H9 (cell line): ENCODE results near the gene HOXC6. TPM values are rescaled to one million over a fixed set of nuclear protein-coding genes. Genes with fewer than 3 reads are reported as not detected.

Experiments used
- DNase-seq: peaks from one replicate; pipeline ENCODE4 v3.0.0-alpha.2; 2017
- H2AFZ ChIP-seq: one replicate; pipeline ENCODE4 v1.6.1; 2013; ENCODE audit warnings: mild to moderate bottlenecking, low read length, control low read depth, moderate library complexity
- H2AK5ac ChIP-seq: 2 replicates; pipeline ENCODE4 v1.6.1; 2013; ENCODE audit warnings: low read length, control low read depth, mixed read lengths; ENCODE audit not compliant: insufficient read length
- H2BK120ac ChIP-seq: one replicate; pipeline ENCODE4 v1.6.1; 2013; ENCODE audit warnings: low read depth, mild to moderate bottlenecking, low read length, control low read depth, inconsistent platforms; ENCODE audit not compliant: poor library complexity, severe bottlenecking
- H2BK12ac ChIP-seq: 2 replicates; pipeline ENCODE4 v1.6.1; 2013; ENCODE audit warnings: low read length, control low read depth, mixed read lengths, low read depth; ENCODE audit not compliant: insufficient read length
- H2BK15ac ChIP-seq: 2 replicates; pipeline ENCODE4 v1.6.1; 2013; ENCODE audit warnings: low read depth, low read length, control low read depth
- H2BK20ac ChIP-seq: one replicate; pipeline ENCODE4 v1.6.1; 2013; ENCODE audit warnings: low read depth, mild to moderate bottlenecking, low read length, control low read depth, inconsistent platforms; ENCODE audit not compliant: poor library complexity, severe bottlenecking
- H2BK5ac ChIP-seq: 2 replicates; pipeline ENCODE4 v1.6.1; 2013; ENCODE audit warnings: low read length, control low read depth, mixed read lengths; ENCODE audit not compliant: insufficient read length
- H3K14ac ChIP-seq: 2 replicates; pipeline ENCODE4 v1.6.1; 2013; ENCODE audit warnings: low read length, control low read depth; ENCODE audit not compliant: insufficient read depth
- H3K18ac ChIP-seq: 2 replicates; pipeline ENCODE4 v1.6.1; 2013; ENCODE audit warnings: low read depth, mild to moderate bottlenecking, mixed read lengths, low read length, control low read depth; ENCODE audit not compliant: insufficient read length
- H3K23ac ChIP-seq: 2 replicates; pipeline ENCODE4 v1.6.1; 2013; ENCODE audit warnings: low read length, control low read depth, mixed read lengths, low read depth; ENCODE audit not compliant: insufficient read length
- H3K23me2 ChIP-seq: 2 replicates; pipeline ENCODE4 v1.6.1; 2013; ENCODE audit warnings: low read depth, mild to moderate bottlenecking, mixed read lengths, low read length, control low read depth; ENCODE audit not compliant: insufficient read length, poor library complexity, severe bottlenecking
- H3K27ac ChIP-seq: 2 replicates; pipeline ENCODE4 v1.5.1; 2013; ENCODE audit warnings: low read length, control low read depth, mixed read lengths, low read depth; ENCODE audit not compliant: insufficient read length
- H3K27me3 ChIP-seq: 2 replicates; pipeline ENCODE4 v1.6.1; 2013; ENCODE audit warnings: low read length, control low read depth, inconsistent platforms; ENCODE audit not compliant: insufficient read depth
- H3K4ac ChIP-seq: 2 replicates; pipeline ENCODE4 v1.6.1; 2013; ENCODE audit warnings: low read depth, mild to moderate bottlenecking, control low read depth, inconsistent platforms, low read length, moderate library complexity
- H3K4me1 ChIP-seq: 2 replicates; pipeline ENCODE4 v1.6.1; 2013; ENCODE audit warnings: low read length, control low read depth, inconsistent platforms; ENCODE audit not compliant: insufficient read depth
- H3K4me2 ChIP-seq: 2 replicates; pipeline ENCODE4 v1.6.1; 2013; ENCODE audit warnings: low read length, control low read depth, mixed read lengths; ENCODE audit not compliant: insufficient read length, insufficient read depth
- H3K56ac ChIP-seq: 2 replicates; pipeline ENCODE4 v1.6.1; 2013; ENCODE audit warnings: low read depth, mild to moderate bottlenecking, mixed read lengths, low read length, control low read depth; ENCODE audit not compliant: insufficient read length
- H3K79me1 ChIP-seq: 2 replicates; pipeline ENCODE4 v1.6.1; 2013; ENCODE audit warnings: low read depth, mild to moderate bottlenecking, moderate library complexity, low read length, control low read depth, inconsistent platforms; ENCODE audit not compliant: insufficient read depth, poor library complexity, severe bottlenecking
- H3K79me2 ChIP-seq: 2 replicates; pipeline ENCODE4 v1.6.1; 2013; ENCODE audit warnings: low read length, control low read depth, inconsistent platforms; ENCODE audit not compliant: insufficient read depth
- H3K9ac ChIP-seq: 2 replicates; pipeline ENCODE4 v1.6.1; 2013; ENCODE audit warnings: low read length, control low read depth, mixed read lengths; ENCODE audit not compliant: insufficient read length; ENCODE audit errors: extremely low read depth
- H3K9me3 ChIP-seq: one replicate; pipeline ENCODE4 v1.6.1; 2013; ENCODE audit warnings: low read depth, low read length, inconsistent platforms; ENCODE audit not compliant: control insufficient read depth
- H3T11ph ChIP-seq: one replicate; pipeline ENCODE4 v1.6.1; 2013; ENCODE audit warnings: mild to moderate bottlenecking, low read length, control low read depth, inconsistent platforms
- H4K20me1 ChIP-seq: one replicate; pipeline ENCODE4 v1.6.1; 2013; ENCODE audit not compliant: control insufficient read depth, insufficient read length, insufficient read depth
- H4K5ac ChIP-seq: 2 replicates; pipeline ENCODE4 v1.6.1; 2013; ENCODE audit warnings: low read depth, mild to moderate bottlenecking, mixed read lengths, low read length, control low read depth; ENCODE audit not compliant: insufficient read length
- H4K8ac ChIP-seq: replicated peaks from 2 replicates; pipeline ENCODE4 v1.6.1; 2013; ENCODE audit warnings: low read length, control low read depth, mixed read lengths, low read depth; ENCODE audit not compliant: insufficient read length
- H4K91ac ChIP-seq: 2 replicates; pipeline ENCODE4 v1.6.1; 2013; ENCODE audit warnings: low read depth, mild to moderate bottlenecking, moderate library complexity, mixed read lengths, low read length, control low read depth; ENCODE audit not compliant: insufficient read length
- H3K27ac Mint-ChIP-seq, 3 experiments: 2 replicates in 2 of 3; 3 replicates in 1 of 3; pipeline ENCODE4 v1.8.0; 2020 to 2021; ENCODE audit warnings: mixed read lengths in 3 of 3, mild to moderate bottlenecking in 1 of 3, moderate library complexity in 1 of 3
- H3K27me3 Mint-ChIP-seq: 2 replicates; pipeline ENCODE4 v1.8.0; 2021; ENCODE audit warnings: low read depth, mild to moderate bottlenecking, moderate library complexity, mixed read lengths
- H3K36me3 Mint-ChIP-seq, 3 experiments: 2 replicates in 2 of 3; 3 replicates in 1 of 3; pipeline ENCODE4 v1.8.0; 2020 to 2021; ENCODE audit warnings: low read depth in 3 of 3, mixed read lengths in 3 of 3; ENCODE audit not compliant: insufficient read depth in 1 of 3
- H3K4me1 Mint-ChIP-seq, 2 experiments: 2 replicates each; pipeline ENCODE4 v1.8.0; 2020; ENCODE audit warnings: mixed read lengths in 2 of 2
- H3K4me3 Mint-ChIP-seq, 2 experiments: 2 replicates in 1 of 2; 3 replicates in 1 of 2; pipeline ENCODE4 v1.8.0; 2020 to 2021; ENCODE audit warnings: mild to moderate bottlenecking in 2 of 2, mixed read lengths in 2 of 2, moderate library complexity in 1 of 2
- H3K9me3 Mint-ChIP-seq, 2 experiments: 2 replicates in 1 of 2; 3 replicates in 1 of 2; pipeline ENCODE4 v1.8.0; 2020; ENCODE audit warnings: mild to moderate bottlenecking in 2 of 2, mixed read lengths in 2 of 2, moderate library complexity in 1 of 2
- CTCF ChIP-seq: fragments of 200-600 bp; sonication (generic); conservative IDR thresholded peaks from 3 replicates; pipeline ENCODE4 v1.8.0; 2021; ENCODE audit warnings: antibody characterized with exemption, mild to moderate bottlenecking
- WGBS: extraction: QIAGEN DNeasy Blood & Tissue Kit; methylation state at CpG from one replicate; pipeline ENCODE4 v1.1.7; 2013; ENCODE audit warnings: missing lambda C conversion rate, low lambda C conversion rate, mixed read lengths; ENCODE audit not compliant: insufficient read length; ENCODE audit errors: extremely low coverage; 5-methylcytosine and 5-hydroxymethylcytosine counted together
- total RNA-seq: library from RNA; stranded (reverse); gene quantifications from 2 replicates; pipeline ENCODE4 v1.2.1, GENCODE V29; 2021

HOXC6 gene
- total RNA-seq, 1 experiment from 2014 or later, result not detected

- no peak overlapping the region for H2BK5ac ChIP-seq
- H3K56ac ChIP-seq, result no peak overlapping the region
- H3K27me3 ChIP-seq, result peaks cover 24% of the 10 kb centered on the region; the same call in 1 of the 2 replicates
- H3K9me3 Mint-ChIP-seq, result no peaks in the 10 kb centered on the region
- no peak for TF ChIP-seq CTCF
- H2BK20ac ChIP-seq, result no peak overlapping the region
- H3K4me1 Mint-ChIP-seq, result peaks cover 0 to 4% of the 10 kb centered on the region in 2 experiments; a peak in 2 of 4 replicates
- no peak overlapping the region for H3K14ac ChIP-seq
- H2BK12ac ChIP-seq, result no peak overlapping the region
- no CpG with 5 or more reads among the region's 4 CpGs for WGBS
- H2BK120ac ChIP-seq, result no peak overlapping the region
- no peak overlapping the region for H3T11ph ChIP-seq
- H3K27me3 Mint-ChIP-seq, result peaks cover 92% of the 10 kb centered on the region
- no peaks in the 10 kb centered on the region for H3K4me1 ChIP-seq
- no peak overlapping the region for H2BK15ac ChIP-seq
- no peak overlapping the region for H3K23ac ChIP-seq
- no peak overlapping the region for H4K8ac ChIP-seq
- H3K4me3 Mint-ChIP-seq, result no peak overlapping the region
- no peak overlapping the region for H3K18ac ChIP-seq
- H4K91ac ChIP-seq, result no peak overlapping the region
- no peak overlapping the region for H2AK5ac ChIP-seq
- no peak overlapping the region for H3K9ac ChIP-seq
- H4K20me1 ChIP-seq, result no peaks in the 10 kb centered on the region
- H4K5ac ChIP-seq, result no peak overlapping the region
- H2AFZ ChIP-seq, result no peak overlapping the region
- H3K79me1 ChIP-seq, result no peaks in the 10 kb centered on the region
- no peak overlapping the region for H3K4ac ChIP-seq
- no peak for DNase-seq
- no peaks in the 10 kb centered on the region for H3K23me2 ChIP-seq
- no peaks in the 10 kb centered on the region for H3K9me3 ChIP-seq
- H3K27ac ChIP-seq, result no peak overlapping the region
- no peak overlapping the region for H3K27ac Mint-ChIP-seq
- H3K4me2 ChIP-seq, result no peak overlapping the region
- H3K79me2 ChIP-seq, result no peaks in the 10 kb centered on the region
- peaks cover 0 to 2% (median 0%) of the 10 kb centered on the region in 3 experiments; a peak in 1 of 7 replicates for H3K36me3 Mint-ChIP-seq
Measured at GRCh38 chr12:54068418-54069070, 40.3 kb downstream of the HOXC6 start.
